NCI-H82 treated with DMSO at 0.1 percent for 48 hours (cell line): ENCODE data around the gene PTBP2.

ENCODE experiments used
- DNase-seq: peaks from one replicate; lab custom pipeline; 2025; ENCODE audit not compliant: unreplicated experiment; lab: John Stamatoyannopoulos, UW

The PTBP2 gene

DNA sequence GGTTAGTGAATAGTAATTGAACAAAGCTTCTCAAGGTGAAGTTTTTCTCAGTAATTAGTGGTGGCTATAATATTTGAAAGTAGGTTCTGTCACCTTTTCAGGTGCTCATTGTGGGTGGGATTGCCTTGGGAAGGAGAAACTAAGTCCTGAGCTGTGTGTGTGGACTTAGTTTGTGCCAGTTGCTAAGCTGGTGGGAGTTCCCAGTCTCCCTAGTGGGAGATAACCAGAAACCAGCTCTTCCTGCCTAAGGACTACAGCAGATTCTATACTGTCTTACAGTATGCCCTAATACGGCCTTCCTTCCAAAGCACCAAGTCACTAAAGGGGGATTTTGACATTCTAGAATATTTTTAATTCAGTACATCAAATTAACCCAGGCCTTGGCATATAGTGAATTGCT is 94.3 kb downstream of the PTBP2 start:
- no peak for DNase-seq

DNA sequence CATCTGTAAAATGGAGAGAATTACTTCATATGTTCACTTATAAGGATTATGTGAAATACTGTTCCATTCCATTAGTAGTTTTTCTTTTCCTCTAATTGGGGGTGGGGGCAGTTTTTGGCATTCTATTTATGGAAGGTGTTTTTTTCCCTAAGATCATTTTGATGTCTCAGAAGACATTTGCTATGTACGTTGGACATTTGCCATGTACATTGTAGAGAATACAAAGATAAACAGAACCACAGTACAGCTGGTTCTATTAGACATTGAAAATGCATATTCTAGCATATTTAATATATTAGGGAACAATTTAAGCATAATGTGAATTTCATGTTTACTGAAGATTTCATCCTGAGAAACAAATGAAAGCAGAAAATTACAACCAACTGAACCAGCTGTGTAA is 98.5 kb downstream of the PTBP2 start:
- no peak for DNase-seq

DNA sequence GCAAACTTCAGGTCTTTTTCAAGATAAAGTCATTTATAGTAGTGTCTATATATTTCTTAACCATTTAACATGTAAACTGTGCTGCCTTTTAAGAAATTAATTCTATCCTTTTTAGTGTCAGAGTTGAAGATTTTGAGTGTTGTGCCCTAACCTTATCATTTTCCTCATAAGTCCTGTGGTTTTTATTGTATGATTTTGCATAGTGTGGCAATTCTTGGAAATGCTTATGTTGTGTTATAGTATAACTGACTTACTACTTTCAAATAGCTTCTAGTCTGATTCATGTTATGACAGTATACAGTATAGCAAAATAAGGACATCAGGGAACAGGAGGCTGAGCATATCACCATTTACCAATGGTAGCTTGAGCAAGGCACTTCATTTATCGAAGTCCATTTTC is 99.1 kb downstream of the PTBP2 start:
- DNase-seq: no peak

DNA sequence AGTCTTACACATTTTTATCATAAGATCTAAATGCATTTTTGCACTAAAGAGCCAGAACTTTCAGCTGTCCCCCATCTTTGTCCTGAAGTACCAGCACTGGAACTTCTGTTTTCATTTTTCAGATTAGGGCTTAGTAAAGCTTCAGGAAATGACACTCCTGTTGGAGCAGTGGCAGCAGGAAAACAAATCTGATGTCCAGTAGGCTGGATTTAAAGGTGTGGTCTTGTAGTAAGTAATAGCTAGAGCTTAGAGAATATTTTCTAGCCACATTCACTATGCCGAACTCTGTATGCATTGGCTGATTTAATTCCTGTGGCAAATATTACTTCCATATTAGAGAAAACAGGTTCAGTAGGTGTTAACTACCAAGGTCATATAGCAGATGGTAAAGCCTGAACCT is 103.6 kb downstream of the PTBP2 start:
- DNase-seq: no peak

DNA sequence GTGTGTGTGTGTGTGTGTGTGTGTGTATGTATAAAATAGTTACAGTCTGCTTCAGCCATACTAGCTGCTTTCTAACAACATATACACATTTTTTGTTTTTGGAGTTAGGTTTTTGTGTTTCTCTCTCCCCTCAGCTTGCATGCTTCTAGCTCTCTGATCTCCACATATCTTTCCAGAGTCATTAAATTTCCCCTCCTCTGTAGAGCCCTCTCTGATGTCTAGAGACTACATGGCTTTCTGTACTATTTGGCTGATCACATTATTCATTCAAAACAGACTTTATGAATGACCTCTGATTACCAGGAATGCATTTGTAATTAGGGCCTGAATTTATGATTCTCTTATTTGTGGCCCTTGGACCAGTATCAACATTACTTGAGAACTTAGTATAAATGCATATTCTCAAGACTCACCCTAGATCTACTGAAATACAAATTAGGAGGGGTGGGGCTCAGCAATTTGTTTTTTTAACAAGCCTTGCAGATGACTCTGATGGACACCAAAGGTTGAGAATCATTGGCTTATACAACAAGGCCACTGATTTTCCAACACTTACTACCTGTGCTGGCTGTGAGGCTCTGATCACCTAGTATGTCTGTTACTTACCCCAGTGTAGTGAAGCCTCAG is 104.5 kb downstream of the PTBP2 start:
- DNase-seq: no peak

DNA sequence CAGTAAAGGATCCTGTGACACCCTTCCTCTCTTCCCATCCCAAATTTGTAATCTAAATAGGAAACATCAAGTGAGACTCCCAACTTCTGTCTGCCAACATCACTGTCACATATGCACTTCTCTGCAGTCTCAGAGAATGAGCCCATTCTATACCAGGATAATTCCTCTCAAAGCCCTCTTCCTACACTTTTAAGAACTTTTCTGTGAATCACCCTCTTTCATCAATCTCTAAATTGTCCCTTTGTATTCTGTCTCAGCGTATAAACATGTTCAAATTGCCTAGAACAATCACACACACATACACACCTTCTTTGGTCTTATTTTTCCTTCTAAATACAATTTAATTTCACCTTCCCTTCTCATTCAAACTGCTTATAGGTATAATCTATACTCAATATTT is 111.8 kb downstream of the PTBP2 start:
- no peak for DNase-seq

DNA sequence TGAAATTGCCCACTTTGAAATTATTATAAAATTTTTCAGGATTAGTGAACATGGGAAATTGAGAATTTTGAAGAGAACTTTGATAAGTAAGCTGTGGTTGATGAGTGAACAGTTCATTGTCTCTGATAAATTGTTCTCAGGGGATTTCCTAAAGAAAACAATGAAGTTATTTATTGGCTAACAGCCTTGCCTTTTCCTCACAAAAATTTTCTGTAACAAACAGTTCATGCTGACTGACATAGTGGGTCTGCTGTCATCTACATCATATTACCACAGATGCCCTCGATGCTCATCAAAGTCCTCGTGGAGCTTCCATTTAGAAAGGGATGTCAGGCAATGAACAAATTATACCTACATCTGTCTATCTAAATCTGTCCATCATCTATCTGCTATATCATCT is 113.4 kb downstream of the PTBP2 start:
- DNase-seq: no peak

DNA sequence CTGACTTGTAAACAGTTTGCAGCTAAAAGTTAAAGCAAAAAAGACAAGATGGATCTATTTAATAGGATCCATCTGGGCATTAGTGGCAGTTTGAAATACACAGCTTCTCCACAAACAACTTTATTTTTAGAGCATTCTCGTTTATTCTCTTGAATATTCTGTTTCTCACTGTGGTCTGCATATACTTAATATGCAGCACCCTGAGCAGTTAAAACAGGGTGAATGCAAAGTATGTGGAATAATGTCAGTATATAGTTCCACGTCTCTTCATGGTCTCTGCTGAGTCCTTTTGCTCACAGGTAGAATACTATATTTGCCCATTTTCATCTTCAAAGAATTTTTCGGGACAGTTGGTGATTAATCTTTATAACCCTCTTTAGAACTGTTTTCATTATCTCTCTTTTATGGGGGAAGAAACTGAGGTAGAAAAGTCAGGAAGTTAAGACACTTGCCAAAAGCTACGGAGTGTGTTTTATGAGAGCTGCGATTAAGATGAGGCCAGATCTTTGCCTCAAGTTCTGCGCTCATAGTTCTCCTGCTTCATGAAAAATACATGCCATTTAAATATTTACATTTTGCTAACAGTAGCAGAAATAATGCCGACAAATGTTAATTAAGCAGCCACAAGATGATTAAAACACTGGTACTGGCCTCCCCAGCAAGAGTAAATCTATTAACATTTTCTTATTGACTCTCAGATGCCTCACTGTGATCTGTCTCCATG is 115.6 kb downstream of the PTBP2 start:
- no peak for DNase-seq

DNA sequence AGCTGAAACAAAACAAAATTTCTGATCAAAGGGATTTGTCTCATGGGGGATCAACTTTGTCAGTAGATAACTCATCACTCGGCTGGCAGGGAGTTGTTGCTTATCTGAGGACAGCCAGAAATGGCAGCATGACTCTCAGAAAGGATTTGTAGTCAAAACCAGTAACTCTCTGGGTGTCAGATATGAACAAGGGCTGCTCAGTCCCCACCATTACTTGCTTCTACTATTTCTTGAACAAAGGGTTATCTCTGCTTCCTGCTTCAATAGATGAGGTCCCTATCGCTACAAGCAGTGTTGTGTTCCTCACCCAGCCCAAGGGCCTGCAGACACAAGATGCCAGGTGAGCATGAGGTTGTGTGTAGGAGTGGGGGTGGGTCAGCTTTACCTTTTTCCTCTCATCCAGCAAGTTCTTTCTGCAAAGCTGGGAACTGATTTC is 116.2 kb downstream of the PTBP2 start:
- DNase-seq: no peak

DNA sequence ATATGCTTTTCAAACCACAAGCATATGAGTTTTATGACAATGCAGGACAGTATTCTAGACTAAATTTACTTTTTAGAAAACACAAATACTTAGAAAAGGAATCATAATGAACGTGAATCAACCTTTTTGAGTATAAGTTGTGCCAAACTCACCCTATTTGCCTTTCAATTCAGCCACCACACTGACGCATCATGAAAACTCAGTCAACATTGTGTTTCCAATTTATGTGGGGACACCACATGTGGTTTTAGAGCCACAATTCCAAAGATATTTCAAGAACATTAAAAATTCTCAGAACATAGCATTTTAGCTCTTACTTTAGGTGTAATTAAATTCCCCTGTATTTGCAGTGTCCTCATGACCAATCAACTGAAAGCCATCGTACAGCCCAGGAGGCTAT is 118.8 kb downstream of the PTBP2 start:
- no peak for DNase-seq

DNA sequence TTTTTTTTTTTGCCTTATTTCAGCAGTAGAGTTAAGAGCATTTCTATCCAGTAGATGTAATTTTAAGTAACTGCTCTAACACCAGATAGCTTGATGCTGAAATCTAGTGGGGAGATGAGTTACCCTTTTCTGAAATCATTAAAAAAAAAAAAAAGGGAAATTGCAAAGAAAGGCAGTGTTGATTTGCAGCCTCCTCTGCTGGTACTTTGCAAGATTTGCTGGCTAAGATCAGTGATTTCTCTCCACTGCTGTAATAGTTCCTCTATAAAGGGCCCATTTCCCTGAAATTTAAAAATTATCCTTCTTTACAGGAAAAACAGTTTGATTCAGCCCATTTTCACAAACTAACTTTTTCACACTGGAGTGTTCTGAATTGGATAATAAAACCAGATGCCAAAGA is 120.6 kb downstream of the PTBP2 start:
- no peak for DNase-seq

DNA sequence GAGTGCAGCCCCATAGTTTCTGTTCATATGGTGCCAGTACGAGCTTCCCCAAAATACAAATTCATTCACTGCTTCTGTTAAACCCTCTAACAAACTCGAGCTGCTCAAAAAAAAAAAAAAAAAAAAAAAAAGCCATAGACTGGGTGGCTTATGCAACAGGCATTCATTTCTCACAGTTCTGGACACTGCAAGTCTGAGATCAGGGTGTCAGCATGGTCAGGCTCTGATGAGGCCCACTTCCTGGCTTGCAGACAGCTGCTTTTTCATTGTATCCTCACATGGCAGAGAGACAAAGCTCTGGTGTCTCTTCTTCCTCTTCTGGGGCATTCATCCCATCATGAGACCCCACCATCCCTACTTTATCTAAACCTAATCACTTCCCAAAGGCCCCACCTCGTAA is 121.6 kb downstream of the PTBP2 start:
- no peak for DNase-seq

DNA sequence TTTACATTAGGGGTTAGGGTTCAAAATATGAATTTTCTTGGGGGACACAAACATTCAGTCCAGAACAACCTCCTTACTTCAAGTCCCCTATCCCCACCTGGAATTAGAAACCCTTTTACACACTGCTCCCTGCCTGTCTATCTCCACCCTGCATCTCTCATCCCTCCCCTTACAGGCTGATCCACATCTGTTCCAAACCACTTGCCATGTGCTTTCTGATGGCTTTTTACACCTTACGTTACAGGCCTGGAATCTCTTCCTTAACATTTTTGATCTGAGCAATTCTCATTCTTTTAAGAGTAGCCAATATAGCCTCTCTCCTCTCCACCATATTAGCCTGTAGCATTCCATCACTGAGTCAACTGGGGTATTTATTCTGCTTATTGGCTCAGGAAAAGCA is 122.0 kb downstream of the PTBP2 start:
- DNase-seq: no peak

DNA sequence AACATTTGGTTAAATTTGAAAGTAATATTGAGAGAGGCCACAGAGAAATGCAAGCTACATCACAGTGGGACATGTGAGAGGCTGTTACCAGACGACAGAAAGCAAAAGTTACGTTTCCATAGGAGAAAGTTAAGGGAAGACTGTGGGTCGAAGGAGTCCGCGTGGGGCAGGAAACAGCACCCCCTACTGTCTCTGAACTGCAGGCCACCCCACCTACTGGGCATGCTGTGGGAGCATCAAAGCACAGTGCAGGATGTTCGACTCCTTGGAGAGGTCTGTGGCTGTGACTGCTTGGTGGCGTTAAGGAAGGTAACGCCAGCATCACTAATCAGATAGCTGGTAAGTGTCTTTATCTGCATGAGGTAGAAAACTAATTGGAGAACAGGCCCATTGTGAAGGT is 123.9 kb downstream of the PTBP2 start:
- no peak for DNase-seq

DNA sequence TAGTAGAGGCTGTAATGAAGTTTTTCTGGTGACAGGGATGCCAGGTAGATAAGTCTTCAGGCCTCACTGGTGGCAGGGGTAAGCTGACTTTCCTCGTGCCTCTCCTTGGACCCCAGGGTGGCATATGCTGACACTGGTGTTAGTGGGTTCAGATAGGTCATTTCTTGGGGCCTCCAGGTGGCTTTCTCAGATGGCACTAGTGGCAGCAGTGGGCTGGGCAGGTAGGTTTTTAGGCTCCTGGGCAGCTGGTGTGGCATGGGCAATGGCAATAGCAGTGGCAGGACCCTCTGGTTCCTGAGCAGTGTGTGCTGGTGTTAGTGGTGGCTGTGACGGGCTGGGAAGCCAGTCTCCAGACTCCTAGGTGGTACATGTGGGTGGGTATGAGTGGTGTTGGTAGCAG is 140.3 kb downstream of the PTBP2 start:
- DNase-seq: no peak

DNA sequence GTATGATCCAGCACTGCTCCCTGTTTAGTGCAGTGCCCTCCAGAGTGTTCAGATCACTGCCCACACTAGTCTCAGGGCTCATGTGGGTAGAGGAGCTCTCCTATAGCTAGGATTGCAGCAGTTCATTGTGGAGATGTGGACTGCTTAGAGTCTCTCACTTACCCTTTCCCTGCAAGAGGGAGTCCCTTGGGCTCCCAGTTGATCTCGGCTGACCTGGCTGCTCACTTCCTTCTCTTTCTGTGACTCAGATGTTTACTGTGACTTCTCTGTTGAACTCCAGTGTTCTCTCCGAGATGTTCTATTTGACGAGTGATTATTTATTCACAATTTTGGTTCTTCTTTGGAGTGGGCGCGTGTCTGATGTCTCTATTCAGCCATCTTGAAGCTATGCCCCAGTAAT is 141.9 kb downstream of the PTBP2 start:
- DNase-seq: no peak
